AG20443 (cell line): ENCODE data around the gene GAS2L2.

Experiments
- DNase-seq: peaks from one replicate; pipeline ENCODE4 v3.0.0; 2012; ENCODE audit warnings: low spot score, mixed read lengths

GAS2L2 gene

GRCh38 chr17:35747540-35748017 is 5.5 kb downstream of the GAS2L2 start:
- peak; percentile 88 for DNase-seq

GRCh38 chr17:35745749-35746320 is 7.2 kb downstream of the GAS2L2 start:
- no peak for DNase-seq

DNA sequence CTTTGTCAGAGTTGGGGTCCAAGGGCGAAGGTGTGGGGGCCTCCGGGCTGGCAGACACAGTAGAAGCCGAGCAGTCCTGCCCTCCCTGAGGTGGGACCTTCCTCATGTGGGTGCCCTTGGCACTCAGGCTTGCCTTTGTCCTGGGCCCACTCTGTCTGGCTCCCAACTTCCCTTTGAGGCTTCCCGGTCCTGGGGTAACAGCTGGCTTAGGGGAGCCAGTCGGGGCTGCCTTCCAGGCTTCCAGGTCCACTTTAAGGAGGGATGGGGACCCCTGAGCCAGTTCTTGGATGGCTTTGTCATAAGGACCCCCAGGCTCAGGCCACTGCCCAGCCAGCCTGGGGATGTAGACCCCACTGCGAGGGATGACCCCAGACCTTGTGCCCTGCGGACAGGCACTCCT is 7.8 kb downstream of the GAS2L2 start:
- DNase-seq = no peak

DNA sequence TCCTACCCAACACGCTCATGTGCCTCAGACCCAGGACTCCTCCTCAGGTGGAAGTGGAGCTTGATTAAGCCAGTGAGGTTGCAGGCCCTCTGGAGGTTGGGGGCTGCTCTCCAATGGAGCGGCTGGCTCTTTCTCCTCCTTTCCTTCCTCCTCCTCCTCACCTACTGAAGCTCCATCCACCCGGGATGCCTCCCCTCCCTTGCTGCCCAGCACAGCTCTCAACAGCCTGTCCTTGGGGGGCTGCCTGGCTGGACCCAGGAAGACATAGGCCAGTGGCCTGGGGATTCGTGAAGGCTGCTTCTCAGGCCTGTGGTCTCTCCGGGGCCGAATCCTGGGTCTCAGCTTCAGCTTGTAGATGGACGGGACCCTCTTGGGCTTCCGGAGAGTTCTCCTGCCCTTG is 8.2 kb downstream of the GAS2L2 start:
- DNase-seq = no peak

- peak; percentile 77 for DNase-seq
Observed at GRCh38 chr17:35743626-35744328, 9.3 kb downstream of the GAS2L2 start.

- no peak for DNase-seq
Observed at GRCh38 chr17:35742896-35743477, 10.1 kb downstream of the GAS2L2 start.

DNA sequence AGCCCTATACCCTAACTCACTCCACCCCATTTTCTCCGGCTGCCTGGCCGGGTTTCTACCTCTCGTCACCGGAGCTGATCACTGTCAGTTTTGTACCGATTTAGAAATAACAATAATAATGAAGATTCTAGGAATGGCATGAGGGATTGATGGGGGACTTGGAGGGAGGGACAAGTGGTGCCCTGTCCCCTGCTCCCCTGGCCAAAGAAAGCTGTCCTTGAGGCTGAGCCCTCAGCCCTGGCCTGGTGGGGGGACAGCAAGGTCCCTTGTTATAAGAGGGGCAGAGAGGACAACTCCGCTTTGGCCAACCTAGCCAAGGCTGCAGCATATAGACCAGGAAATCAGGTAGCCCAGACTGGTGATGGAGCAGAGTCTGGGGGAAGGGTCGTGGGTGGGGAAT is 10.5 kb downstream of the GAS2L2 start:
- DNase-seq = no peak

GRCh38 chr17:35740997-35741931 is 11.8 kb downstream of the GAS2L2 start:
- no peak for DNase-seq

- no peak for DNase-seq
Observed at GRCh38 chr17:35740216-35740615, 12.8 kb downstream of the GAS2L2 start.

GRCh38 chr17:35738519-35739133 is 14.4 kb downstream of the GAS2L2 start:
- no peak for DNase-seq

DNA sequence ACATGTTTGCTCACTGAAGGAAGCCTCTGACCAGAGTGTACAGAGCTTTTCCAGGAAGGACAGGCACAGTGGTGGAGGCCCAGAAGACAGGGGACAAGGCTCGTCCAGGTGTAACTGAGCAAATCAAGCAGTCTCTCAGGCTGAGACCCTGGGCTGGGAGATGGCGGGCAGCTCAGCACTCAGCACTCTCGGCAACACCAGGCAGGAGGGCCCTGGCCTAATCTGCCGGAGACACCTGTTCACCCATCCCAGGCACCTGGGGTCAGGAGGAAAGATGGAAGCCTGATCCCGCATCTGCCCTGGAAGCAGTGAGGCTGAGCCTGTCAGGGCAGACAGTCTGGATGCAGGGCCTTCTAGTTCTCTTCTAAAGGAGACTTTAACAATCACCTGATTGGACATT is 16.8 kb downstream of the GAS2L2 start:
- no peak for DNase-seq

DNA sequence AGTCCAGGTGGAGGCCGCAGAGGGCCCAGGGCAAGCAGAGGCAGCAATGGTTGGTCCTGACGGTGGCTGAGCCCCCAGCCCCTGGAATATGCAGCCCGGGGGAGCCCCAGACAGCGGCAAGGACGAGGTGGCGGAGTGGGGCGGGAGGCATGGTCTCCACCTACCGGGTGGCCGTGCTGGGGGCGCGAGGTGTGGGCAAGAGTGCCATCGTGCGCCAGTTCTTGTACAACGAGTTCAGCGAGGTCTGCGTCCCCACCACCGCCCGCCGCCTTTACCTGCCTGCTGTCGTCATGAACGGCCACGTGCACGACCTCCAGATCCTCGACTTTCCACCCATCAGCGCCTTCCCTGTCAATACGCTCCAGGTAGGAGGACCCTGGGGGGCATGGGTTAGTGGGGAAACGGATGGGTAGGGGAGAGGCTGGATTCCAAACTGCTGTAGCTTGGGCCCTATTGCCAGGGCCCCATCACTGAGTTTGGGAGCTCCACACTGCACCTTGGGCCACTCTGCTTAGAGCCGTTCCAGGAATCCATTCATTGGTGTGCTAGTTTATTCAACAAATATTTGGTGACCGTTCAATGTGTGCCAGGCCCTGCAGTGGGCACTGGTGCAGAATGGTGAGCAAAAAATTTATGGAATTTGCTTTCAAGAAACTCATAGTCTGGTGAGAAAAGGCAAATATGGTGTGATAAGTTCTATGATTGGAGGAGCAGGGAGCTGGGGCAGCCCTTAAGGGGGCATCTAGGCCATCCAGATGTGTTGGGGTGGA is 17.8 kb downstream of the GAS2L2 start:
- no peak for DNase-seq

- no peak for DNase-seq
Observed at GRCh38 chr17:35734396-35734795, 18.6 kb downstream of the GAS2L2 start.

- no peak for DNase-seq
Observed at GRCh38 chr17:35733366-35733765, 19.7 kb downstream of the GAS2L2 start.

- DNase-seq = no peak
Observed at GRCh38 chr17:35732806-35733136, 20.3 kb downstream of the GAS2L2 start.

DNA sequence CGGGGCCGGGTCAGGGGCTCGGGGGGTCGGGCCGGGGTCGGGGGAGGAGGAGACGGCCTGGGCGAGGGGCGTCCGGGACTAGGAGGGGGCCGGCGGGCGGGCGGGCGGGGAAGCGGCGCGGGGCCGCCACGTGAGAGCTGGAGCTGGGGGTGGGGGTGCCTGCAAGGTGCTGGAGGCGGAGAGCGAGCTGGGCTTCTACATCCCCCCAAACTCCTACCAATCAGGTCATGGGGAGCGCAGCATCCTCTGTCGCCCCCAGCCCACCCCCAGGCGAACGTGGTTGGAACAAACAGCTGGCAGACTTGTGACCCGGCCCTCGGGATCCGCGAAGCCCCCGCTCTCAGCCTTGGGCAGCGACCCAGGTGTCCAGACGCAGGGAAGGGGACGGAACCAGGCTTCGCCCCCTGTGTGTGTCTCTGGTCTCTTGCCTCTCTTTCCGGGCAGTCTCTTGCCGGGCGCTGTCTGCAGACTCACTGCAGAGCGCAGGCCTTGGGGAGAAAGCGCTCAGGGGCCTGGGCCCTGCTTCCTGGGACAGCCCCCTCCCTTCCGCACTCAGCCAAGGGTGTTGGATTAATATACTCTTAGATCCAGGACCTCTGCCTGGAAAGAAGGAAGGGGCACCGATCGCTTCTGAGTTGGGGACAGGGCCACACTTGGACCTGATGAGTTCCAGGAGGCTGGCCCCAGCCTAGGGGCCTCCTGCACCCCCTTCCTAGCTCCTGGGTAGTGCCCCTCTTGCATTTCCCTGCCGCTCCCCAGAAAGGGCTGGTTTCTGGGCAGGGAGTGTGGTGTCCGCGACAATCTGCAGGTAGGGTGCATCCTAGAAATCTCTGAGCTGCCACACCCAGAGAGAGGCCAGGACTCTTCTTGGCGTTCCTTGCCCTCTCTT is 20.9 kb downstream of the GAS2L2 start:
- DNase-seq = no peak

DNA sequence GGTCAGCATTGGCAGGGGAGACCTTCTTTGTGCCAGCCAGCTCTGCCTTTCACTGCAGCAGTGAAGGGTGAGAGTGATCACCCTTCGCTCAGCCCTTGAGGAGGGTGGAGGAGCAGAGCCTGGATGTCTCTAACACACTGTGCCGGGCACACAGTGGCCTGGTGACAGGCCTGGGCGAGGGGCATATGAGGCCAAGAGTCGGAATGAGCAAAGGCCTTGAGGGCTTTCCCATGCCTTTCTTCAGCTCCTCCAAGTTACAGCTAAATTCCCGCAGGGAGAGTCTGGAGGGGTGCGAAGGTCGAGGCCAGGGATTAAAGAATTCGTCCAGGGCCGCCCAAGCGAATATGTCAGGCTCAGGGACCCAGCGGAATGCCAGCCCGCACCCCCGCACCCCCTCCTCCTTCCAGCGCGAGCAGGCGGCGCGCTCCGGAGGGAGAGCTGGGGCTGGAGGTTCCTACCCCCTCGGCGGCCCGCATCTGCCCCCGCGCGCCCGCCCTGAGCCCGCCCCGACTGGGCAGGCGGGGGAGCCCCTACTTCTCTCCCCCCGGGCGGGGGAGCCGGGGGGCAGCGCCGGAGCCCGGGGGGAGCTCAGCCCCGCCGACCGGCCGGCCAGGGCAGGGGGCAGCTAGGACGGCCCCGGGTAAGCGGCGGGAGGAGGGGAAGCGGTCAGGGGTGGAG is 21.7 kb downstream of the GAS2L2 start, which contains the start of gene RASL10B:
TSS of gene RASL10B (plus strand) at position 401 of the 678 bp plus-strand sequence. CDS start 3,546 bp downstream, outside the sequence.
- peak; percentile 90 for DNase-seq

DNA sequence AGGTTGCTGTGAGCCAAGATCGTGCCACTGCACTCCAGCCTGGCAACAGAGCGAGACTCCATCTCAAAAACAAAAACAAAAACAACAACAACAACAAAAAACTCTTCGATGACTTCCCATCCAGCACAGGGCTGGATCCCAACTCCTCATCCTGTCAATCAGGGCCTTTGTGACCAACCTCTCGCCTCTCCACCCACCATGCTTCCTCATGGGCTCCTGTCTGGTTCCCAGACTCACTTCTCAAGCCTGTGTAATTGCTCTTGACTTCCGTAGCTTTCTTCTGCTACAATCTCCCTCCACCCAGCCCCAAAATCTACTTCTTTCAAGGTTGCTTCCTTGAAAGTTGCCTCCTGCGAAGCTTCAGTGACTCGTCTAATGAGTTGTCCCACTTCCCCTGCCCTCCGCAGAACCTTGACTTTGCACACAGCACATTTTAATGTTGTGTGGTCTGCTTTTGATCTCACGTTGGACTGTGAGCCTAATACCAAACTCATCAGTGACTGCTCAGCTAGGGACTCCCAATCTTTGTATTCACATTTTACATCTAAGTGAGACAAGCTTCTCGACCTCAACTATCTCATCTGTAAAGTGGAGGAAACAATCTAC is 22.5 kb downstream of the GAS2L2 start:
- DNase-seq = no peak

DNA sequence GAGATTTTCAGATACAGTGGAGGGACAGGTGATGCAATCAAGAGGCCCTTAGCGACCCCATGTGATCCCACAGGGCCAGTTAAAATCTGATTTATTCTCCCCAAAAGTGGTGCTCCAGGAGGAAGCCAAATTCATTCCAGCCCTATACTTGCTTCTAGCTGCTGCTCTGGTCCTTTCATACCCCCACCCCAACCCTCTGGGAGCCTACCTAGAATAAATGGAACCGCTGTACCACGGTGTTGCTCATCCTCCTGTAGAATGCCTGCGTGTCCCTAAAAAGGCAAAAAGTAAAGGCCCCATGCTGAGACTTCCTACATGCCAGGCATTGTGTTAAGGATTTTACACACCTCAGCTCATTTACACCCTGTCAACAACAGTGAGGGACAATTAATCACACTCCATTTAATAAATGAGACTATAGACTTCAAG is 23.6 kb downstream of the GAS2L2 start:
- DNase-seq = no peak
